ENCODE data around the gene MOV10.

MOV10 gene

GRCh38 chr1:112702420-112703261 lies 28.2 kb downstream of the MOV10 start:
- TF ChIP-seq SPI1 (IDR thresholded peaks at IDR 0.05; ENCODE audit: borderline replicate concordance, low read depth) (no peak), REST (IDR thresholded peaks at IDR 0.05; ENCODE audit: insufficient replicate concordance, low read depth) (no peak), POLR2AphosphoS5 (IDR thresholded peaks at IDR 0.05; ENCODE audit: low read depth) (no peak), CTCF (IDR thresholded peaks at IDR 0.05; ENCODE audit: insufficient read depth, low read length) (no peak), GABPA (IDR thresholded peaks at IDR 0.05; ENCODE audit: low read depth) (no peak)
- H3K27me3 ChIP-seq (ENCODE audit: insufficient read depth, poor library complexity, severe bottlenecking) = peaks cover 6% of the 10 kb centered on the region
- no peak overlapping the region for H3K4me3 ChIP-seq (replicated peaks; ENCODE audit: insufficient read depth, low read length)
- H3K27ac ChIP-seq (replicated peaks) = no peak overlapping the region
- DNase-seq (ENCODE audit: low read depth in 1 of 2, low spot score in 1 of 2) = no peak

- no peak for DNase-seq (ENCODE audit: low read depth in 1 of 2, low spot score in 1 of 2)
- TF ChIP-seq POLR2AphosphoS5 (IDR thresholded peaks at IDR 0.05; ENCODE audit: low read depth) (no peak), SPI1 (IDR thresholded peaks at IDR 0.05; ENCODE audit: borderline replicate concordance, low read depth) (no peak), CTCF (IDR thresholded peaks at IDR 0.05; ENCODE audit: insufficient read depth, low read length) (no peak), REST (IDR thresholded peaks at IDR 0.05; ENCODE audit: insufficient replicate concordance, low read depth) (no peak), GABPA (IDR thresholded peaks at IDR 0.05; ENCODE audit: low read depth) (no peak)
- Histone ChIP-seq H3K4me3 (replicated peaks; ENCODE audit: insufficient read depth, low read length) (no peak overlapping the region), H3K27me3 (ENCODE audit: insufficient read depth, poor library complexity, severe bottlenecking) (peaks cover 13% of the 10 kb centered on the region), H3K27ac (replicated peaks) (no peak overlapping the region)
Observed at GRCh38 chr1:112703706-112704105, 29.2 kb downstream of the MOV10 start.

GRCh38 chr1:112704391-112704933 lies 30.0 kb downstream of the MOV10 start:
- Histone ChIP-seq H3K4me3 (replicated peaks; ENCODE audit: insufficient read depth, low read length) (no peak overlapping the region), H3K27me3 (ENCODE audit: insufficient read depth, poor library complexity, severe bottlenecking) (peaks cover 19% of the 10 kb centered on the region), H3K27ac (replicated peaks) (no peak overlapping the region)
- no peak for TF ChIP-seq REST (IDR thresholded peaks at IDR 0.05; ENCODE audit: insufficient replicate concordance, low read depth)
- no peak for TF ChIP-seq SPI1 (IDR thresholded peaks at IDR 0.05; ENCODE audit: borderline replicate concordance, low read depth)
- TF ChIP-seq CTCF (IDR thresholded peaks at IDR 0.05; ENCODE audit: insufficient read depth, low read length) = no peak
- TF ChIP-seq GABPA (IDR thresholded peaks at IDR 0.05; ENCODE audit: low read depth) = no peak
- TF ChIP-seq POLR2AphosphoS5 (IDR thresholded peaks at IDR 0.05; ENCODE audit: low read depth) = no peak
- DNase-seq (ENCODE audit: low read depth in 1 of 2, low spot score in 1 of 2) = no peak

Data from HL-60 (cell line).